ENCODE measurements around the gene ERVFRD-1. TPM values are rescaled to one million over a fixed set of nuclear protein-coding genes. Genes with fewer than 3 reads are reported as not detected.

Gene ERVFRD-1
- total and polyA plus RNA-seq, 2 of the 13 experiments (the other 11 are each of a cell fraction or from before 2014, with no cell fraction given), result not detected

GRCh38 chr6:11062715-11063114, 48.8 kb downstream of the ERVFRD-1 start:
- no peaks in the 10 kb centered on the region for H3K27me3 ChIP-seq (ENCODE audit: control insufficient read depth in 1 of 2, insufficient read depth in 2 of 2, low read length in 2 of 2)
- no peaks in the 10 kb centered on the region for H4K20me1 ChIP-seq (ENCODE audit: insufficient read depth, low read length)
- FAIRE-seq, result no peak
- no peaks in the 10 kb centered on the region for H3K79me2 ChIP-seq (ENCODE audit: insufficient read depth, low read length)
- ATAC-seq, result no peak
- ChIA-PET POLR2A (no interaction called here), CTCF (ENCODE audit: low intra/inter-chr PET ratio, low total read pairs) (no interaction called here)
- H3K9me3 ChIP-seq (ENCODE audit: low read length), result no peaks in the 10 kb centered on the region
- no peak for DNase-seq (ENCODE audit: low spot score)
- no peak overlapping the region for H3K9ac ChIP-seq (ENCODE audit: insufficient read depth, low read depth, low read length)
- H3K4me3 ChIP-seq (replicated peaks in 1 of 3; ENCODE audit: insufficient read depth in 1 of 3, low read depth in 2 of 3, low read length in 3 of 3), result no peak overlapping the region
- no peak overlapping the region for H3K4me2 ChIP-seq (ENCODE audit: low read depth, low read length)
- H3K27ac ChIP-seq (ENCODE audit: extremely low read length, insufficient read depth, low read length), result no peak overlapping the region
- no peak overlapping the region for H2AFZ ChIP-seq (ENCODE audit: low read length)
- intact Hi-C loops (cut with micrococcal nuclease; ENCODE audit: unreplicated experiment) (no loop called here), in situ Hi-C loops (cut with HindIII; ENCODE audit: extremely low pct_ligation_motif_present, low pct_unique_long_range_greater_than_20kb) (loop anchor here (25.0 kb wide), 1 partner anchor 575 kb away; no protein-coding TSS in a partner anchor)
- 81% methylated on average over 2 of the region's 2 CpGs for WGBS (ENCODE audit: low lambda C conversion rate)
- no peaks in the 10 kb centered on the region for H3K36me3 ChIP-seq (replicated peaks in 1 of 2; ENCODE audit: control insufficient read depth in 1 of 2, insufficient read depth in 2 of 2, low read length in 2 of 2)
- H3K4me1 ChIP-seq (ENCODE audit: insufficient read depth, low read length), result peaks cover 30% of the 10 kb centered on the region
- no TSS peak for BruUV-seq (replicated peaks)
- TF ChIP-seq RNF2 (conservative IDR thresholded peaks at IDR 0.05; ENCODE audit: low read depth), result no peak
- TF ChIP-seq ZNF143 (CRISPR knock-in tag; IDR thresholded peaks at IDR 0.05), result no peak
- TF ChIP-seq PPARG (CRISPR knock-in tag; conservative IDR thresholded peaks at IDR 0.05), result no peak
- TF ChIP-seq ZMAT3 (CRISPR knock-in tag; conservative IDR thresholded peaks at IDR 0.05), result no peak
- TF ChIP-seq XRCC5 (optimal IDR thresholded peaks at IDR 0.05; ENCODE audit: low read length), result no peak
- no peak for TF ChIP-seq JDP2 (CRISPR knock-in tag; IDR thresholded peaks at IDR 0.05; ENCODE audit: borderline replicate concordance)
- TF ChIP-seq ZNF317 (CRISPR knock-in tag; IDR thresholded peaks at IDR 0.05), result no peak
- TF ChIP-seq, protein P1, sequence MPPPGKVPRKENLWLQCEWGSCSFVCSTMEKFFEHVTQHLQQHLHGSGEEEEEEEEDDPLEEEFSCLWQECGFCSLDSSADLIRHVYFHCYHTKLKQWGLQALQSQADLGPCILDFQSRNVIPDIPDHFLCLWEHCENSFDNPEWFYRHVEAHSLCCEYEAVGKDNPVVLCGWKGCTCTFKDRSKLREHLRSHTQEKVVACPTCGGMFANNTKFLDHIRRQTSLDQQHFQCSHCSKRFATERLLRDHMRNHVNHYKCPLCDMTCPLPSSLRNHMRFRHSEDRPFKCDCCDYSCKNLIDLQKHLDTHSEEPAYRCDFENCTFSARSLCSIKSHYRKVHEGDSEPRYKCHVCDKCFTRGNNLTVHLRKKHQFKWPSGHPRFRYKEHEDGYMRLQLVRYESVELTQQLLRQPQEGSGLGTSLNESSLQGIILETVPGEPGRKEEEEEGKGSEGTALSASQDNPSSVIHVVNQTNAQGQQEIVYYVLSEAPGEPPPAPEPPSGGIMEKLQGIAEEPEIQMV (CRISPR knock-in tag; IDR thresholded peaks at IDR 0.05; ENCODE audit: low read depth), result no peak
- TF ChIP-seq ZNF773 (CRISPR knock-in tag; IDR thresholded peaks at IDR 0.05; ENCODE audit: borderline replicate concordance), result no peak
- TF ChIP-seq, protein P2, sequence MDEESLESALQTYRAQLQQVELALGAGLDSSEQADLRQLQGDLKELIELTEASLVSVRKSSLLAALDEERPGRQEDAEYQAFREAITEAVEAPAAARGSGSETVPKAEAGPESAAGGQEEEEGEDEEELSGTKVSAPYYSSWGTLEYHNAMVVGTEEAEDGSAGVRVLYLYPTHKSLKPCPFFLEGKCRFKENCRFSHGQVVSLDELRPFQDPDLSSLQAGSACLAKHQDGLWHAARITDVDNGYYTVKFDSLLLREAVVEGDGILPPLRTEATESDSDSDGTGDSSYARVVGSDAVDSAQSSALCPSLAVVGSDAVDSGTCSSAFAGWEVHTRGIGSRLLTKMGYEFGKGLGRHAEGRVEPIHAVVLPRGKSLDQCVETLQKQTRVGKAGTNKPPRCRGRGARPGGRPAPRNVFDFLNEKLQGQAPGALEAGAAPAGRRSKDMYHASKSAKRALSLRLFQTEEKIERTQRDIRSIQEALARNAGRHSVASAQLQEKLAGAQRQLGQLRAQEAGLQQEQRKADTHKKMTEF (CRISPR knock-in tag; IDR thresholded peaks at IDR 0.05), result no peak
- TF ChIP-seq ZNF790 (CRISPR knock-in tag; IDR thresholded peaks at IDR 0.05; ENCODE audit: borderline replicate concordance), result no peak
- TF ChIP-seq, protein P3, sequence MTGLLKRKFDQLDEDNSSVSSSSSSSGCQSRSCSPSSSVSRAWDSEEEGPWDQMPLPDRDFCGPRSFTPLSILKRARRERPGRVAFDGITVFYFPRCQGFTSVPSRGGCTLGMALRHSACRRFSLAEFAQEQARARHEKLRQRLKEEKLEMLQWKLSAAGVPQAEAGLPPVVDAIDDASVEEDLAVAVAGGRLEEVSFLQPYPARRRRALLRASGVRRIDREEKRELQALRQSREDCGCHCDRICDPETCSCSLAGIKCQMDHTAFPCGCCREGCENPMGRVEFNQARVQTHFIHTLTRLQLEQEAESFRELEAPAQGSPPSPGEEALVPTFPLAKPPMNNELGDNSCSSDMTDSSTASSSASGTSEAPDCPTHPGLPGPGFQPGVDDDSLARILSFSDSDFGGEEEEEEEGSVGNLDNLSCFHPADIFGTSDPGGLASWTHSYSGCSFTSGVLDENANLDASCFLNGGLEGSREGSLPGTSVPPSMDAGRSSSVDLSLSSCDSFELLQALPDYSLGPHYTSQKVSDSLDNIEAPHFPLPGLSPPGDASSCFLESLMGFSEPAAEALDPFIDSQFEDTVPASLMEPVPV (CRISPR knock-in tag; IDR thresholded peaks at IDR 0.05), result no peak
- no peak for TF ChIP-seq ZBTB21 (CRISPR knock-in tag; IDR thresholded peaks at IDR 0.05)
- no peak for TF ChIP-seq POLR2A (IDR thresholded peaks at IDR 0.05; ENCODE audit: insufficient read depth in 1 of 2, low read depth in 2 of 2, low read length in 2 of 2)
- TF ChIP-seq U2AF2 (IDR thresholded peaks at IDR 0.05; ENCODE audit: low read depth, low read length), result no peak
- no peak for TF ChIP-seq CC2D1A (CRISPR knock-in tag; IDR thresholded peaks at IDR 0.05)
- TF ChIP-seq ZNF446 (CRISPR knock-in tag; IDR thresholded peaks at IDR 0.05), result no peak
- TF ChIP-seq SSRP1 (CRISPR knock-in tag; IDR thresholded peaks at IDR 0.05), result no peak
- no peak for TF ChIP-seq MED13 (CRISPR knock-in tag; IDR thresholded peaks at IDR 0.05)

Measured in HepG2 (cell line).